SK-N-SH (cell line): Measurements from ENCODE around the gene ABCD1. TPM values are rescaled to one million over a fixed set of nuclear protein-coding genes. Genes with fewer than 3 reads are reported as not detected.

ENCODE experiments used
- CTCF ChIA-PET: fragments of 300-600, 350-600 bp; formaldehyde crosslinking; extraction: SDS; loops from one replicate; lab custom pipeline; 2021; lab: Yijun Ruan, JAX
- POLR2A ChIA-PET: fragments of 350-600 bp; sonication (Branson Sonifier 250); formaldehyde crosslinking; extraction: SDS; loops from one replicate; lab custom pipeline; 2020; ENCODE audit warnings: antibody characterized with exemption, inconsistent platforms; lab: Yijun Ruan, JAX
- DNase-seq: peaks from one replicate; pipeline ENCODE4 v3.0.0; 2012
- H2AFZ ChIP-seq: fragments of 200-600 bp; sonication (generic); 2 replicates; pipeline ENCODE4 v1.8.1; 2016; ENCODE audit warnings: antibody characterized with exemption, mild to moderate bottlenecking, low read depth
- H3F3A ChIP-seq: fragments of 200-600 bp; sonication (generic); replicated peaks from 2 replicates; pipeline ENCODE3; 2016; ENCODE audit warnings: antibody characterized with exemption, mild to moderate bottlenecking; ENCODE audit not compliant: insufficient read depth
- H3K27ac ChIP-seq, 2 experiments: fragments of 200-500 bp in 1 of 2; fragments of 200-600 bp in 1 of 2; sonication (Bioruptor generic) in 1 of 2; sonication (generic), shearing (Covaris generic) in 1 of 2; 2 replicates each; pipeline versions ENCODE4 v1.5.1 to v1.6.1; 2014 to 2016; ENCODE audit warnings: low read depth in 2 of 2, inconsistent platforms in 1 of 2, low read length in 1 of 2, mild to moderate bottlenecking in 1 of 2, mixed read lengths in 1 of 2
- H3K27me3 ChIP-seq: fragments of 200-600 bp; sonication (generic), shearing (Covaris generic); 2 replicates; pipeline ENCODE4 v1.6.1; 2016; ENCODE audit warnings: mixed run types; ENCODE audit not compliant: insufficient read depth
- H3K36me3 ChIP-seq, 2 experiments: fragments of 200-500 bp in 1 of 2; fragments of 200-600 bp in 1 of 2; sonication (Bioruptor generic) in 1 of 2; sonication (generic) in 1 of 2; replicated peaks in 1 of 2; 2 replicates each; pipeline versions ENCODE3 to v1.5.1; 2014 to 2016; ENCODE audit warnings: low read length in 1 of 2, mild to moderate bottlenecking in 1 of 2; ENCODE audit not compliant: insufficient read depth in 2 of 2, control insufficient read depth in 1 of 2
- H3K4me1 ChIP-seq, 2 experiments: fragments of 200-500 bp in 1 of 2; fragments of 200-600 bp in 1 of 2; sonication (Bioruptor generic) in 1 of 2; sonication (generic), shearing (Covaris generic) in 1 of 2; 2 replicates each; pipeline versions ENCODE4 v1.5.1 to v1.6.1; 2014 to 2016; ENCODE audit warnings: low read depth in 1 of 2, low read length in 1 of 2, mixed run types in 1 of 2; ENCODE audit not compliant: insufficient read depth in 2 of 2, control insufficient read depth in 1 of 2
- H3K4me2 ChIP-seq: fragments of 200-600 bp; sonication (generic), shearing (Covaris generic); 2 replicates; pipeline ENCODE4 v1.6.1; 2017; ENCODE audit warnings: mixed run types
- H3K4me3 ChIP-seq, 2 experiments: fragments of 200-500 bp in 1 of 2; fragments of 200-600 bp in 1 of 2; sonication (Bioruptor generic) in 1 of 2; sonication (generic), shearing (Covaris generic) in 1 of 2; 2 replicates each; pipeline versions ENCODE4 v1.5.1 to v1.8.1; 2014 to 2016; ENCODE audit warnings: low read depth in 2 of 2, inconsistent platforms in 1 of 2, low read length in 1 of 2, mild to moderate bottlenecking in 1 of 2, mixed read lengths in 1 of 2, moderate library complexity in 1 of 2
- H3K79me2 ChIP-seq: fragments of 200-600 bp; sonication (generic); 2 replicates; pipeline ENCODE4 v1.8.1; 2017; ENCODE audit warnings: mild to moderate bottlenecking; ENCODE audit not compliant: insufficient read depth
- H3K9ac ChIP-seq: fragments of 200-600 bp; sonication (generic); 2 replicates; pipeline ENCODE4 v1.6.1; 2017; ENCODE audit warnings: mixed run types
- H3K9me2 ChIP-seq: fragments of 200-600 bp; sonication (generic); 2 replicates; pipeline ENCODE4 v1.6.1; 2017; ENCODE audit warnings: mixed run types
- H3K9me3 ChIP-seq: fragments of 200-600 bp; sonication (generic); 2 replicates; pipeline ENCODE4 v1.6.1; 2017; ENCODE audit warnings: mixed run types, mild to moderate bottlenecking, moderate library complexity
- H4K20me1 ChIP-seq: fragments of 200-600 bp; sonication (generic); 2 replicates; pipeline ENCODE4 v1.6.1; 2017; ENCODE audit warnings: mild to moderate bottlenecking, mixed run types; ENCODE audit not compliant: insufficient read depth
- CHD2 ChIP-seq: fragments of 150-350 bp; IDR thresholded peaks from 2 replicates; pipeline ENCODE4 v1.6.1; 2018; ENCODE audit warnings: low read length; ENCODE audit not compliant: partially characterized antibody
- EZH2phosphoT487 ChIP-seq: fragments of 200-600 bp; sonication (generic); IDR thresholded peaks from 2 replicates; pipeline ENCODE4 v1.6.1; 2017; ENCODE audit warnings: low read depth, mixed run types, mild to moderate bottlenecking, antibody characterized with exemption, moderate library complexity, borderline replicate concordance
- FOXJ3 ChIP-seq: sonication (generic); formaldehyde crosslinking; IDR thresholded peaks from 2 replicates; pipeline ENCODE4 v1.5.1; 2020; ENCODE audit warnings: mild to moderate bottlenecking, missing genetic modification reagents
- GABPA ChIP-seq: IDR thresholded peaks from 2 replicates; pipeline ENCODE4 v1.4.0; 2012; ENCODE audit warnings: low read depth, mild to moderate bottlenecking
- GATA2 ChIP-seq: sonication (generic); formaldehyde crosslinking; IDR thresholded peaks from 2 replicates; pipeline ENCODE4 v1.5.0; 2020; ENCODE audit warnings: mild to moderate bottlenecking, missing genetic modification reagents
- IRF3 ChIP-seq: fragments of 150-350 bp; IDR thresholded peaks from 2 replicates; pipeline ENCODE4 v1.6.1; 2016; ENCODE audit warnings: mild to moderate bottlenecking, low read depth, low read length
- JUND ChIP-seq: IDR thresholded peaks from 2 replicates; pipeline ENCODE4 v1.4.0; 2012
- MAX ChIP-seq: IDR thresholded peaks from 2 replicates; pipeline ENCODE4 v1.4.0; 2012; ENCODE audit warnings: low read depth
- MEF2A ChIP-seq: IDR thresholded peaks from 2 replicates; pipeline ENCODE4 v1.4.0; 2012; ENCODE audit warnings: low read depth, borderline replicate concordance
- MXI1 ChIP-seq: IDR thresholded peaks from 2 replicates; pipeline ENCODE4 v1.6.1; 2012; ENCODE audit warnings: mild to moderate bottlenecking, low read depth, low read length, improper control_type of control experiment
- NRF1 ChIP-seq: IDR thresholded peaks from 2 replicates; pipeline ENCODE4 v1.6.1; 2012; ENCODE audit warnings: low read depth, mild to moderate bottlenecking, low read length
- RAD21 ChIP-seq: IDR thresholded peaks from 2 replicates; pipeline ENCODE4 v1.6.1; 2012; ENCODE audit warnings: mild to moderate bottlenecking, low read length
- REST ChIP-seq: IDR thresholded peaks from 2 replicates; pipeline ENCODE4 v1.6.1; 2012; ENCODE audit warnings: mild to moderate bottlenecking, low read depth, low read length, moderate library complexity
- RFX5 ChIP-seq: IDR thresholded peaks from 2 replicates; pipeline ENCODE4 v1.6.1; 2012; ENCODE audit warnings: mild to moderate bottlenecking, improper control_type of control experiment, low read length
- RXRA ChIP-seq: IDR thresholded peaks from 2 replicates; pipeline ENCODE4 v1.4.0; 2012; ENCODE audit warnings: low read depth, mild to moderate bottlenecking, borderline replicate concordance
- SMC3 ChIP-seq: IDR thresholded peaks from 2 replicates; pipeline ENCODE4 v1.6.1; 2012; ENCODE audit warnings: low read depth, low read length, improper control_type of control experiment
- TAF1 ChIP-seq: IDR thresholded peaks from 2 replicates; pipeline ENCODE4 v1.6.1; 2012; ENCODE audit warnings: low read depth, mild to moderate bottlenecking, low read length, moderate library complexity, borderline replicate concordance
- TEAD4 ChIP-seq: IDR thresholded peaks from 2 replicates; pipeline ENCODE4 v1.4.0; 2012; ENCODE audit warnings: mild to moderate bottlenecking, borderline replicate concordance; ENCODE audit not compliant: insufficient read depth
- USF2 ChIP-seq: fragments of 150-350 bp; IDR thresholded peaks from 2 replicates; pipeline ENCODE4 v1.6.1; 2017; ENCODE audit warnings: antibody characterized with exemption, low read length, low read depth, borderline replicate concordance
- WGBS: methylation state at CpG from one replicate; pipeline ENCODE4 v1.1.6; 2017; ENCODE audit warnings: low lambda C conversion rate; 5-methylcytosine and 5-hydroxymethylcytosine counted together
- polyA plus RNA-seq, 3 experiments: library from polyadenylated mRNA; depleted of rRNA; stranded (reverse); fragments of >200 nt; gene quantifications; 2 replicates each; pipeline ENCODE4 v1.2.3, GENCODE V29; 2012

ABCD1 gene
- polyA plus RNA-seq, 1 of the 3 experiments (the other 2 are of a cell fraction): 7.9 TPM

GRCh38 chrX:153725039-153725831, 579 bp downstream of the ABCD1 start:
- POLR2A ChIA-PET: no interaction called here
- peaks cover 26% of the 10 kb centered on the region for H4K20me1 ChIP-seq
- no peaks in the 10 kb centered on the region for H3K9me2 ChIP-seq
- H3K9me3 ChIP-seq: no peaks in the 10 kb centered on the region
- 77% methylated on average over 11 of the region's 55 CpGs for WGBS
- H3F3A ChIP-seq: no peaks in the 10 kb centered on the region
- H3K27ac ChIP-seq: peak overlapping the region; percentile 76; a peak in 3 of 4 replicates
- TF ChIP-seq NRF1 (no peak), IRF3 (no peak), EZH2phosphoT487 (no peak), USF2 (no peak), TAF1 (no peak), JUND (no peak), MEF2A (no peak), GABPA (no peak), SMC3 (no peak), RXRA (no peak), GATA2 (CRISPR knock-in tag) (no peak), MXI1 (no peak), MAX (no peak), REST (no peak), CHD2 (no peak), FOXJ3 (CRISPR knock-in tag) (no peak), TEAD4 (no peak), RFX5 (no peak), RAD21 (no peak)
- H3K4me3 ChIP-seq: peak overlapping the region in 1 of 2 experiments; percentile 40; a peak in 2 of 4 replicates
- no peaks in the 10 kb centered on the region for H3K27me3 ChIP-seq
- no peak overlapping the region for H2AFZ ChIP-seq
- H3K9ac ChIP-seq: no peak overlapping the region
- H3K36me3 ChIP-seq: peaks cover 0 to 9% of the 10 kb centered on the region in 2 experiments
- CTCF ChIA-PET: interaction anchor here (1.8 to 2.7 kb wide), 2 partner anchors 17 to 39 kb away, joined by 5 to 11 read pairs; partner anchors contain the start of gene PLXNB3
- no peak for DNase-seq
- peaks cover 33% of the 10 kb centered on the region for H3K79me2 ChIP-seq
- peaks cover 7 to 38% of the 10 kb centered on the region in 2 experiments; a peak in 3 of 4 replicates for H3K4me1 ChIP-seq
- H3K4me2 ChIP-seq: peak overlapping the region; percentile 77
